Fibroblast of the conjunctiva (primary cell): ENCODE results near the gene SLCO1A2.
"Not testable (repeated sequence)": the region's sequence is repeated elsewhere in the genome, so short reads cannot be mapped to it uniquely, and the experiment has no call there.

Experiments
- DNase-seq: peaks from one replicate; pipeline ENCODE4 v3.0.0-alpha.2; 2010; ENCODE audit warnings: low read depth

Gene SLCO1A2, protein sequence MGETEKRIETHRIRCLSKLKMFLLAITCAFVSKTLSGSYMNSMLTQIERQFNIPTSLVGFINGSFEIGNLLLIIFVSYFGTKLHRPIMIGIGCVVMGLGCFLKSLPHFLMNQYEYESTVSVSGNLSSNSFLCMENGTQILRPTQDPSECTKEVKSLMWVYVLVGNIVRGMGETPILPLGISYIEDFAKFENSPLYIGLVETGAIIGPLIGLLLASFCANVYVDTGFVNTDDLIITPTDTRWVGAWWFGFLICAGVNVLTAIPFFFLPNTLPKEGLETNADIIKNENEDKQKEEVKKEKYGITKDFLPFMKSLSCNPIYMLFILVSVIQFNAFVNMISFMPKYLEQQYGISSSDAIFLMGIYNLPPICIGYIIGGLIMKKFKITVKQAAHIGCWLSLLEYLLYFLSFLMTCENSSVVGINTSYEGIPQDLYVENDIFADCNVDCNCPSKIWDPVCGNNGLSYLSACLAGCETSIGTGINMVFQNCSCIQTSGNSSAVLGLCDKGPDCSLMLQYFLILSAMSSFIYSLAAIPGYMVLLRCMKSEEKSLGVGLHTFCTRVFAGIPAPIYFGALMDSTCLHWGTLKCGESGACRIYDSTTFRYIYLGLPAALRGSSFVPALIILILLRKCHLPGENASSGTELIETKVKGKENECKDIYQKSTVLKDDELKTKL

DNA sequence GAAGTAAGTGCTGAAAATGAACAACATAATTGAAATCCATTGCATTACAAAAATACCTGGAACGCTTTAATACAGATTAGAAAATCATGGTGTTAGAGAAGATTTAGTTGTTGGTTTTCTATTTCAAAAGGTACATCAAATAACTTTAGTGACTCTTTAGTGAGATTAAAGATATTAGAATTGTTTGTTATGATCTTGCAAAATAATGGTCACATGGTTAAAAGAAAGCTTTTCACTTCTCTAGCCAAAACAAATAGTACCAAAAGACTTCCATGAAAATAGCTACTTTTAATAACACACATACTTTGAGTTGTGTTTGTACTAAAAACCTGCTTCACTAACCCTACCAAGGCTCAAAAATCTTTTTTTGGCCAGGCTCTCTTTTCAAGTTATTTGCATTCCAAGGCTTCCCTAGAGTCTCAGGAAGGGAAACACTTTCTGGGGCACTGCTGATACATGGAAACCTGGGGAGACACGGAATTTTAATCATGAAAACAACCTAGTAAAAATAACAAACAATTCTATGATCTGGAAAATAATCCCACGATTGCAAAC, at the start of gene SLCO1A2:
TSS of gene SLCO1A2 (minus strand) at position 147 of the 555 bp plus-strand sequence. CDS start 270 bp downstream, outside the sequence.
- DNase-seq: no peak

GRCh38 chr12:21384261-21384660, 49.5 kb upstream of the SLCO1A2 start:
- DNase-seq: no peak

- DNase-seq: not testable (repeated sequence)
Observed at GRCh38 chr12:21381320-21381719, 46.6 kb upstream of the SLCO1A2 start.

DNA sequence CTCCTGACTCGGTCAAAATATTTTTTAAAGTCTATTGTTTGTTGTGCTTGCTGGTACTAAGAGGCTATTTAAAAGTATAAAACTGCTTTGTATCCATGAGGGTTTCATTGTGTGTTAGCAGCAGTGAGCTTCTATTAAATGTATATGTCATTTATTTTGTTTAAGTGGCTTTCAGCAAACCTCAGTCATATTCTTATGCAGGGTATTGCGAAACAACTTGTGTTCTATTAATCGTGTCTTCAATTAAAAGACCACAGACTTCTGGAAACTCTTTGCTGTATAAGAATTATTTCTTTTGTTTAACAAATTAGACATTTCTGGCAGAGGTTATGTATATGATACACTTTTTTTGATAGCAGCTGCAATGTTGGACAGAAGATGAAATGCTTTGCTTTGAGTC, 44.5 kb upstream of the SLCO1A2 start:
- DNase-seq: no peak

DNA sequence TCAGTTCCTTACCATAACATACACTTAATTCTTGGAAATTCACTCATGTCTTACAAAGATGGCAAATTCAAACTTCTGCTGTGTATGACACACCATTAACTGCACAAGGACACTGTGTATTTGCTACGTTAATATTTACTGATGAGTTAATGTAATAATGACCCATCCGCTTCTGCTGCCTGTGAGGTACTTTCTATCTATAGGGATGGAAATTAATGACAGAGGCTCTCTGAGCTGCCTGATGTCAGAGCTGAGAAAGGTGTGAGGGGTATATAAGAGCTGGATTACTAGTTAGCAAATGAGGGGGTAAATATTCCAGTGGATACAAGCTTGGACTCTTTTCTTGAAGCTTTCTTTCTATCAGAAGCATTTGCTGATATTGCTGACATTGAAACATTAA, 37.9 kb upstream of the SLCO1A2 start, which contains the start of gene IAPP:
TSS of gene IAPP (plus strand) at position 301 of the 400 bp plus-strand sequence. CDS start 450 bp downstream, outside the sequence.
- no peak for DNase-seq

GRCh38 chr12:21370845-21371449, 36.2 kb upstream of the SLCO1A2 start:
- no peak for DNase-seq

- no peak for DNase-seq
Observed at GRCh38 chr12:21369141-21369980, 34.6 kb upstream of the SLCO1A2 start.

DNA sequence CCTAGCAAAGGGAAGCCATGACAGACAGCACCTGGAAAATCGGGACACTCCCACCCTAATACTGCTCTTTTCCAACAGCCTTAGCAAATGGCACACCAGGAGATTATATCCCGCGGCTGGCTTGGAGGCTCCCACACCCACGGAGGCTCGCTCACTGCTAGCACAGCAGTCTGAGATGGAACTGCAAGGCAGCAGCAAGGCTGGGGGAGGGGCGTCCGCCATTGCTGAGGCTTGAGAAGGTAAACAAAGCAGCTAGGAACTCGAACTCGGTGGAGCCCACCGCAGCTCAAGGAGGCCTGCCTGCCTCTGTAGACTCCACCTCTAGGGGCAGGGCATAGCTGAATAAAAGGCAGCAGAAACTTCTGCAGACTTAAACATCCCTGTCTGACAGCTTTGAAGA, 25.9 kb upstream of the SLCO1A2 start:
- DNase-seq: not testable (repeated sequence)

DNA sequence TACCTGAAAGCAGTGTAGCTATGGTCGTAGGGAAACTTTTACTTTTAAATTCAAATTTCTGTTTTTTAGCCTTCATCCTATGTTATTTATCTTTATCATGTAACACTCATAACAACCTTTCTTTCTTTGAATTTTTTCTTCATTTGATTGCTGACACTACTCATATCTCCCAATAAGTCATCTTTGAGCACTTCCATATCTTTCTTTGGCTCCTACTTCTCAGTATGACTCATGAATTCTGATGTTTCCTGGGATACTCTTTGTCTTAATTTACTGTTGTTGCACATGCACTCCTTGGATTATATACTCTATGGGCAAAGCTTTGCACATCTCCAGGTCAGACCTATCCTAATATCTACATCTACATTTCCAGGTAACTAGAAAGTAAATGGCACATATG, 19.9 kb upstream of the SLCO1A2 start:
- no peak for DNase-seq

DNA sequence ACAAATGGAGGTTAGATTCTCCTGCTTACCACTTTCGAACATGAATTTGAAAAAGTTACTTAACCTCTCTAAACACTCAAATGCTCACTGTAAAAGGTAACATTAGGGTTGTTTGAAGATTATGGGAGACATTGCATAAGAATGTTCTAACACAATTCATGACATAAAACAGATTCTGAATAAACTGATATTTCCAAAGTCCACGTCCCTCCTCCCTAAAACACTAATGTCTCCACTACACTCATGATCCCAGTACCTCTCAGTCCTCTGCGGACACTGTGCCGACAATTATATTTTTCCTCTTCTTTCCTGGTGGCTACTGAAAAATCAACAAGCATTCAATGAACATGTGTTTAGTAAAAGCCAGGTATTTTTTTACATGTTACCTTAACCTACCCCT, 19.2 kb upstream of the SLCO1A2 start:
- DNase-seq: no peak

- DNase-seq: no peak
Observed at GRCh38 chr12:21353487-21353886, 18.8 kb upstream of the SLCO1A2 start.

- DNase-seq: no peak
Observed at GRCh38 chr12:21350975-21351374, 16.3 kb upstream of the SLCO1A2 start.

DNA sequence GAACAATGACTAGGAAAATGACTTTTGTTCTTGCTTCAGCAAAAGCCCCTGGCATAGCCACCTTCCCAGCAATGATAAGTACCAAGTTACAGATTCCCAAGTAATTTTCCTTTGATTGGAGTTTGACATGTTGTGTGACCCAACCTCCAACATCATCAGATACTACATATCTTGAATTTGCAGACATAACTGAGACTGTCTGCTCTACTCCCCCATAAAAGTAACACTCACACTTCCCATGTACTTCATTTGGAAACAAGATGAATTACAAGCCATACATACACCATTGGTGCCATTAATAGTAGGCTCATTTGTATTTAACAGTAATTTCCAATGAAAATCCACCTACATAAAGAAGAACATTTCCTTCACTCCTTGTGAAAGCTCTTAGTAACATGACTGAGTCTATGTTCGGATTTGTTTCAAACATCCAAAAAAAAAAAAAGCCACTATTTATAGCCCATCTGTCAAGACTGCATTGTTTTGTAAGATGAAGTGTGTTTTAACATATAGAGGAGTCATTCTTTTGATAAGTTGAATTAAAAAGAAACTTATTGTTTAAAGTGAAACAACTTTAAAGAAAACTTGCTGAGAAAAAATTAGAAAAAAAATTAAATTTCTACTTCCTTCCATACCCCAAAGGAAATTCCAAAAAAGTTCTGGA, 12.0 kb upstream of the SLCO1A2 start:
- no peak for DNase-seq

GRCh38 chr12:21343636-21344035, 8.9 kb upstream of the SLCO1A2 start:
- DNase-seq: no peak

- no peak for DNase-seq
Observed at GRCh38 chr12:21341769-21342168, 7.1 kb upstream of the SLCO1A2 start.

DNA sequence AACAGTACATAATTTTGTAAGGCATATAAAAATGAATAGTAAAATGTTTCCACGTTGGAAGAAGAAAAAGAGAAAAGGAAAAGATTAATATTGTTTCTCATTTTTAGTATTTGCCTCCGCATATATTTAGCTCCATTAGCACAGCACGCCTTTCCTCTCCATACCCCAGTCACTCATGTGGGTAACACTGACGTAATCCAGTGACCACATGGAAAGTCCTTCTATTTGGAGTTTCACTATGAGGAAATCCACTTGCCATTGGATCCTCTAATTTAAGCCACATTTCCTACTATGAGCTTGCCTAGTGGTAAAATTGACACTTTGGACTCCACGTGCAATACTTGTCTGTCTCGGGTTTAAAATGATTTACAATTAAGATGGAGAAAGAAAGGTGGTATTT, 5.7 kb upstream of the SLCO1A2 start:
- no peak for DNase-seq

- no peak for DNase-seq
Observed at GRCh38 chr12:21339921-21340320, 5.2 kb upstream of the SLCO1A2 start.

DNA sequence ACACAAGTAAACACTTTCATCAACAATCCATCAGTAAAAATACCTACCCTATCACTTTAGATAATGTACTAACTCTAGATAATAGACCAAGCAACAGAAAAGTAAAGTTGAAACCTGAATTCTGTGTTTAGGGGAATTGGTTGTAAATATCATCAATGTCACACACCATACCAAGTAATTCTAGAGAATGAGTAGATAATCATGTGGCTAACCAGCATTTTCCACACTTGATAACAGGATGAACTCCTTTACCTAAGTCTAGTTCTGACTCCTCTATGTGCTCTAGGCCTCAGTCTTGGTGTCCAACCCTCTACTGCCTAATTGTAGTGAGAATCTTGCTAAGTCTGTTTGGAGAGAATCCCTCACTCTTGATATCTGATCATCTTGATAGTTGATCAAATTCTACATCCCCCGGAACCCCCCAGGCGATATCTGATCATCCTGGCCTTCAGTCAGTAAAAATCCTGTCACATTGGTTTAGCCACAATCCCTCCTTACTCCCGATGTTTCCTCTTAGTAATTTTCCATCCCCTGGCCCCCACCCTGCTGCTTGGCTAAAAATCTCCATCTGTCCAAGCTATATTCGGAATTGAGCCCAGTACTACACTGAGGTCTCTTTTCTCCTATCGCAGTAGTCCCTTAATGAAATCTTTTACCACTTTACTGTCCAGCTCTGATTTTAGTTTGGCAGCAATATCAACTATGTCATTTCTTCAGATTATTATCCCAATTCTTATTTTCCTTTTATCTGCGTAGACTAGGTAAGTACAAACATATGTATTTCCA, 3.4 kb upstream of the SLCO1A2 start:
- no peak for DNase-seq

- DNase-seq: no peak
Observed at GRCh38 chr12:21337453-21337852, 2.7 kb upstream of the SLCO1A2 start.

GRCh38 chr12:21336656-21337055, 1.9 kb upstream of the SLCO1A2 start:
- no peak for DNase-seq
